Measurements from ENCODE around the gene RFX6.

The RFX6 gene

GRCh38 chr6:116974526-116975316 lies 97.7 kb downstream of the RFX6 start:
- no peak for DNase-seq

- peak in 1 of 2 donors; percentile 5 for DNase-seq
These were observed 98.6 kb downstream of the RFX6 start for GRCh38 chr6:116975600-116975999.

GRCh38 chr6:116979560-116979959 lies 102.5 kb downstream of the RFX6 start:
- no peak for DNase-seq

Measured in inflammatory macrophage treated with lipopolysaccharide for 1 hour (primary cell).